DMS 273 (cell line): ENCODE results near the gene C1orf74.

Source experiments
- DNase-seq: peaks from one replicate; lab custom pipeline; 2025; ENCODE audit not compliant: unreplicated experiment; lab: John Stamatoyannopoulos, UW

C1orf74 gene

GRCh38 chr1:209747580-209748262, 36.6 kb downstream of the C1orf74 start:
- DNase-seq = no peak

DNA sequence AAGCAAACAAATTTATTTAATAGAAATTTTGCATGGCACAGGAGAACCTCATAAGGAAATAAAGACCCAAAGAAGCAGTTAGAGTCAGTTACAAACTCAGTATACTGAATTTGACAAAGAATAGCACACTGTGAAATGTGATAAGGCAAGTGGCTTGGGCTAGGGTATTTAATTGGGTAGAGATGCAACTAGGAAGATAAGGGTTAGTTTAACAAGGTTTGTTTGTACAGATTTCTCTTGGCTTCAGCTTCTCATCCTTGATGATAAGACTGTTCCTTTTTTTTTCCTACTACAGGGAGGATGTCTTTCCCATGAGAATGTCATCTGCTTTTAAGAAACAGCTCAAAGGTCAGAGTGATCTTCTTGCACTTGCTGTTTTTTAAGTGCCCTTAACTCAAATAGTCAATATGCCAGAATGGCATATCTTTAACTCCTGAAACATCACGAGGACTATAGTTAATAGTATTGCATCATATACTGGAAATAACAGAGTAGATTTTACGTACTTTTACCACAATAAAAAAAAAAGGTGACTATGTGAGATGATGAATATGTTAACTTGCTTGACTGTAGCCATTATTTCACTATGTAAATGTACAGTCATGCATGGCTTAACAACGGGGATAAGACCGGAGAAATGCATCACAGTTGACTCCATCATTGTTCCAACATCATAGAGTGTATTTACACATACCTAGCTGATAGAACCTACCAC, 37.8 kb downstream of the C1orf74 start:
- DNase-seq = no peak

- peak; percentile 12 for DNase-seq
These were observed 41.2 kb downstream of the C1orf74 start for GRCh38 chr1:209743145-209743482.

GRCh38 chr1:209742409-209743144, 41.8 kb downstream of the C1orf74 start:
- no peak for DNase-seq

DNA sequence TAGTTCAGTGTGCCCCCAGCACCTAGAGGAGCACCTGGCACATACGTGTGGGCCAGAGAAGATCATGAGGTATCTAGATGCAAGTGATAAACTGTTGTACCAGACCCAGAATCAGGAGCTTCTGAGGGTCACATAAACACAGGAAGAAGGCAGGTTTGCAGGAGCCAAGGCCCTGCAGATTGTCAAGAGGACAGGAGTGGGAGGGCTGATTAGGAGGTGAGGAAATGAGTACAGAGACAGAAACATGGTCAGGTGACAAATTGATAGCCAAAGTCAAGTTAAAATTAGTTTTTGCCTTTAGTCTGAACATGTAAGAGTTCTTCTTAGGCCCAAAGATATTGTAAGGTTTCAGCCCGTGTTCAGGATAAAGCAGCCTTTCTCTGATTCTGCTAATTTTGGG, 42.5 kb downstream of the C1orf74 start:
- DNase-seq = no peak

DNA sequence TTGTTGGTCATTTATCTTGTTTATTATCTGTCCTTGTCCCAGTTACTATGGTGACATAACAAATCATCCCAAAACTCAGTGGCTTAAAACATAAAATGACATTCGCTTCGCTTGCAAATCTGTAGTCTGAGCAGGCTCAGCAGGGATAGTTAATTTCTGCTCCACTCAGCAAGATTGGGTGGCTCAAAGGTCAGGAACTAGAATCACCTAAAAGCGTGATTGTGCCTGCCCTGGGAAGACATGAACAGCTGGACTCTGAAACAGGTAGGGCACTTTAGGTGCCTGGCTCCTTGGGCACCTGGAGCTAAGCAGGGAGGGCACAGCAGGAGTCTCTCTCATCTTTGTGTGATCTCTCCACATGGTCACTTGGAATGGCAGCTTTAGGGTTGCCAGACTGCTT, 43.2 kb downstream of the C1orf74 start:
- no peak for DNase-seq

GRCh38 chr1:209738270-209738669, 46.1 kb downstream of the C1orf74 start:
- DNase-seq = no peak

DNA sequence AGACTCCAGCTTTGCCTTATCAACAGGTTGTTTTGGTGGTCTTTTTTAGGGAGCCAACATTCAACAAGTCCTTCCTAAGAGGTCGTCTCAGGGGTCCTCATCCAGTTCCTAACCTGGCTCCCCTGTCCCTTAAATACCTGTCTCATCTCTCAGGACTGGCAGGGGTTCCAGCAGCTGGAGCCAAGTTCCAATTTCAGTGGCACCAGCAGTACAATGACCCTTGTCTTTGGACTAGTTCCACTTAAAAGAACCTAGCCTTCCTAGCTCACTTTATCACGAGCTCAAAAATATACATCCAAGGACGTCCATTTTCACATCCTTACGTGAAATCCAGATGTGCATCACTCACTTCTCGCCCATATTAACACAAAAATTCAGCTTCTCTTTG, 47.2 kb downstream of the C1orf74 start:
- no peak for DNase-seq

- DNase-seq = no peak
These were observed 47.8 kb downstream of the C1orf74 start for GRCh38 chr1:209736490-209737117.

DNA sequence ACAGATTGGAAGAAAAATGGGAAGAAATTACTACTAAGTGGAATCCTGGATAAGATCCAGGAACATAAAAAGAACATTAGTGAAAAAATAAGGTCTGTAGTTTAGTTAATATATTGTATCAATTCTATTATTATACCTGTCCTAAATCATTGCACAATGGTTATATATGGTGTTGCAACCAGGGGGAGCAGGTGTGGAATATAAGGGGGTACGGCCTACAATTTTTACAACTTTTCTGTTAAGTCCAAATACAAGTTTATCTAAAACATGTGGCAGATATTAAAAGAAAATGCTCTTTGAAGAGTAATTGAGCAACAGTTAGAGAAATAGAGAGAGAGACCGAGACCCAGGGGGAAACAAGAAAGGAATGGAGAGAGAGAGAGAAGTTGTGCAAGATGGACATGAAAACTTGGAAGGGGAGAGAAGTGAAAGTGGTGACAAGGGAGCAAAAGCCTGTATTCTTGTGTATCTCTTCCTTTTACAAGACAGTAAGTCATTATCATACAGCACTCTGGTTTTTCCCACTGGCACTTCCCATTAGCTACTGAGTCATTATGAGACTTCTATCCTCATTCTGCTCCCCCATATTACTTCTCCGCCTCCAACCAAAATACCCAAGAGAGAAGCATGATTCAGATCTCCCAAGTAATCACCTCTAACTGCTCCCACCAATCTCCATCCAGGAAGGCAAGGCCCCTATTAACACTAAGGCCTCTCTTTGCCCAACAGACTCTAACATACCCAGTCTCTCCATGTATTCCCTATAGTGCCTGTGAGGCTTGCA, 50.8 kb downstream of the C1orf74 start:
- no peak for DNase-seq

GRCh38 chr1:209732725-209733124, 51.6 kb downstream of the C1orf74 start:
- DNase-seq = no peak

- DNase-seq = no peak
These were observed 54.9 kb downstream of the C1orf74 start for GRCh38 chr1:209729436-209729835.
